OCI-LY1 (cell line): ENCODE measurements around the gene SLCO4A1.

Source experiments
- EZH2 ChIP-seq: fragments of 200-600 bp; sonication (generic), shearing (Covaris generic); IDR thresholded peaks from 2 replicates; pipeline ENCODE4 v1.8.0; 2017; ENCODE audit warnings: borderline replicate concordance, mixed run types, mild to moderate bottlenecking, antibody characterized with exemption, low read length, moderate library complexity, mixed read lengths
- TF ChIP-seq, protein P1 (sequence below): fragments of 200-600 bp; sonication (generic), shearing (Covaris generic); IDR thresholded peaks from 2 replicates; pipeline ENCODE4 v1.5.1; 2017; ENCODE audit warnings: mild to moderate bottlenecking, antibody characterized with exemption, low read length, moderate library complexity, mixed read lengths

DNA sequence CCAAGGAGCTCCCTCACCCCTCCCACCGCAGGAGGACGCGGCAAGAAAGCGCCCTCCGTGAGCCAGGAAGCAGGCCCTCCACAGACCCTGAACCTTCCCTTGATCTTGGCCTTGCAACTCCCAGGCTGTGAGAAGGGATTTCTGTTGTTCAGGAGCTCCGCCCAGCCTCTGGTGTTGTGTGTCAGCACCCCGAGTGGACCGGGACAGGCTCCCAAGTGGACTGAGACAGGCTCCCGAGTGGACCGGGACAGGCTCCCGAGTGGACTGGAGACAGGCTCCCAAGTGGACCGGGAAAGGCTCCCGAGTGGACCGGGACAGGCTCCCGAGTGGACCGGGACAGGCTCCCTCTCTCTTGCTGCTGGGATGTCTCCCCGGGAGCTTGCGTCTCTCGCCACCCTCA lies 57.0 kb downstream of the SLCO4A1 start:
- TF ChIP-seq, protein P1, sequence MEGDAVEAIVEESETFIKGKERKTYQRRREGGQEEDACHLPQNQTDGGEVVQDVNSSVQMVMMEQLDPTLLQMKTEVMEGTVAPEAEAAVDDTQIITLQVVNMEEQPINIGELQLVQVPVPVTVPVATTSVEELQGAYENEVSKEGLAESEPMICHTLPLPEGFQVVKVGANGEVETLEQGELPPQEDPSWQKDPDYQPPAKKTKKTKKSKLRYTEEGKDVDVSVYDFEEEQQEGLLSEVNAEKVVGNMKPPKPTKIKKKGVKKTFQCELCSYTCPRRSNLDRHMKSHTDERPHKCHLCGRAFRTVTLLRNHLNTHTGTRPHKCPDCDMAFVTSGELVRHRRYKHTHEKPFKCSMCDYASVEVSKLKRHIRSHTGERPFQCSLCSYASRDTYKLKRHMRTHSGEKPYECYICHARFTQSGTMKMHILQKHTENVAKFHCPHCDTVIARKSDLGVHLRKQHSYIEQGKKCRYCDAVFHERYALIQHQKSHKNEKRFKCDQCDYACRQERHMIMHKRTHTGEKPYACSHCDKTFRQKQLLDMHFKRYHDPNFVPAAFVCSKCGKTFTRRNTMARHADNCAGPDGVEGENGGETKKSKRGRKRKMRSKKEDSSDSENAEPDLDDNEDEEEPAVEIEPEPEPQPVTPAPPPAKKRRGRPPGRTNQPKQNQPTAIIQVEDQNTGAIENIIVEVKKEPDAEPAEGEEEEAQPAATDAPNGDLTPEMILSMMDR = no peak
- no peak for TF ChIP-seq EZH2
